Measurements from ENCODE around the gene CNTFR.

DNA sequence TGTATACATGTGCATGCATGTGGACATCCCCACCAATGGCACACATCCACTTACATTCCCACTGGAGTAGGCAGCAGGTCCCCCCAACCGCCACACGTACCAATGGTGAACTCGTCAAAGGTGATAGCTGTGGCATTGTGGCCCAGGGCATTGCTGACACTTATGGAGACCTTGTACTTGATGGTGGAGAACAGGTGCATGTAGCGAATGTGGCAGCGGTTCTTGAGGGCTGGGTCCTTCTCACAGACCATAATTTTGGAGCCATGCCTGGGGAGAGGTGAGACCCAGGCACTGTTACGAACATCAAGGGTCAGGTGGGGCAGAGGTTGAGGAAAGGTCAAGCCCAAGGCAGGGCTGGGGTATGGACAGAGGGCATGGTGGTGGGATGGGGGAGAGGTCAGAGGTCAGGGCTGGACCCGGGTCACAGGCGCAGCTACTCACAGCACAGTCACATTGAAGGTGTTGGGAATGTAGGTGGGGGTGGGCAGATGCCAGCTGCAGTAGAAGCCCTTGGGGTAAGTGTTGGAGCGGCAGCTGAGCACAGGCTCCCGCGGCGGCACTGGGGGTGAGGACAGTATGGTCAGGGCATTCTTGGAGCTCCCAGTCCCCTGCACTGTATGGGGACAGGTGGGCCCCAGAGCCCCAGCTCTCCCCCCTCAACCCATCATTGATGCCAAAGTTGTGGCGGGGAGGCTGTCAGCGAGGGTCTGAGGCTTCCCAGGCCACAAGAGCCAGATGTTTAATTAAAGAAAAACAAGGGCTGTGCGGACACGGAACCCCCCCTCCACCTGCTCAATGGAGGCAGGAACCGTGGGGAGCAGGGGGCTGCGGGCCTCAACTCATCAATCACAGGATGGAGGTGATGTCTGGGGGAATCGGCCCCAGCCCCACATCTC lies 31.9 kb downstream of the CNTFR start:
- TF ChIP-seq CTCF (IDR thresholded peaks at IDR 0.05): no peak
- TF ChIP-seq POLR2A (IDR thresholded peaks at IDR 0.05): no peak

Measured in body of pancreas (tissue), 4 donors.